DOHH2 (cell line): ENCODE data around the gene ARMC9.

ENCODE experiments used
- H3F3A ChIP-seq: fragments of 200-600 bp; sonication (generic), shearing (Covaris generic); 2 replicates; pipeline ENCODE4 v1.6.0; 2016; ENCODE audit warnings: antibody characterized with exemption, mild to moderate bottlenecking; ENCODE audit not compliant: control insufficient read depth, insufficient read depth
- H3K27ac ChIP-seq: fragments of 200-600 bp; sonication (generic); 2 replicates; pipeline ENCODE4 v1.5.1; 2014; ENCODE audit warnings: low read depth, mild to moderate bottlenecking, low read length, moderate library complexity
- H3K27me3 ChIP-seq: fragments of 200-600 bp; sonication (generic); 2 replicates; pipeline ENCODE4 v1.6.1; 2014; ENCODE audit warnings: mild to moderate bottlenecking, low read length, mixed read lengths; ENCODE audit not compliant: control insufficient read depth
- H3K36me3 ChIP-seq: fragments of 200-600 bp; sonication (generic); 2 replicates; pipeline ENCODE4 v1.6.1; 2014; ENCODE audit warnings: mild to moderate bottlenecking, low read length, moderate library complexity, mixed read lengths; ENCODE audit not compliant: control insufficient read depth
- H3K4me1 ChIP-seq: fragments of 200-600 bp; sonication (generic); 2 replicates; pipeline ENCODE4 v1.6.1; 2014; ENCODE audit warnings: mild to moderate bottlenecking, low read length, mixed read lengths; ENCODE audit not compliant: control insufficient read depth
- H3K4me2 ChIP-seq: fragments of 200-600 bp; sonication (generic); 2 replicates; pipeline ENCODE4 v1.6.0; 2014; ENCODE audit warnings: mild to moderate bottlenecking, low read length, moderate library complexity
- H3K4me3 ChIP-seq: fragments of 200-600 bp; sonication (generic); 2 replicates; pipeline ENCODE4 v1.5.1; 2014; ENCODE audit warnings: mild to moderate bottlenecking, low read length, mixed read lengths
- H3K79me2 ChIP-seq: fragments of 200-600 bp; sonication (generic); 2 replicates; pipeline ENCODE4 v1.6.1; 2014; ENCODE audit warnings: mild to moderate bottlenecking, low read length, mixed read lengths; ENCODE audit not compliant: control insufficient read depth
- H3K9me2 ChIP-seq: fragments of 200-600 bp; sonication (generic); replicated peaks from 2 replicates; pipeline ENCODE4 v1.6.1; 2014; ENCODE audit warnings: mild to moderate bottlenecking, low read length, mixed read lengths; ENCODE audit not compliant: control insufficient read depth
- H3K9me3 ChIP-seq: fragments of 200-600 bp; sonication (generic); 2 replicates; pipeline ENCODE4 v1.6.1; 2014; ENCODE audit warnings: antibody characterized with exemption, low read length, mixed read lengths; ENCODE audit not compliant: control insufficient read depth, insufficient read depth
- H4K20me1 ChIP-seq: fragments of 200-600 bp; sonication (generic); 2 replicates; pipeline ENCODE4 v1.6.0; 2014; ENCODE audit warnings: low read depth, mild to moderate bottlenecking, antibody characterized with exemption, low read length, moderate library complexity; ENCODE audit not compliant: control insufficient read depth, insufficient read depth
- EZH2phosphoT487 ChIP-seq: fragments of 200-600 bp; sonication (generic); IDR thresholded peaks from 2 replicates; pipeline ENCODE4 v1.6.1; 2017; ENCODE audit warnings: borderline replicate concordance, mild to moderate bottlenecking, antibody characterized with exemption, low read length, moderate library complexity, mixed read lengths
- TF ChIP-seq, protein P1 (sequence below): fragments of 200-600 bp; sonication (generic); IDR thresholded peaks from one replicate; pipeline ENCODE4 v1.5.1; 2014; ENCODE audit warnings: antibody characterized with exemption, mild to moderate bottlenecking, low read depth, low read length; ENCODE audit not compliant: poor library complexity, severe bottlenecking

Gene ARMC9

DNA sequence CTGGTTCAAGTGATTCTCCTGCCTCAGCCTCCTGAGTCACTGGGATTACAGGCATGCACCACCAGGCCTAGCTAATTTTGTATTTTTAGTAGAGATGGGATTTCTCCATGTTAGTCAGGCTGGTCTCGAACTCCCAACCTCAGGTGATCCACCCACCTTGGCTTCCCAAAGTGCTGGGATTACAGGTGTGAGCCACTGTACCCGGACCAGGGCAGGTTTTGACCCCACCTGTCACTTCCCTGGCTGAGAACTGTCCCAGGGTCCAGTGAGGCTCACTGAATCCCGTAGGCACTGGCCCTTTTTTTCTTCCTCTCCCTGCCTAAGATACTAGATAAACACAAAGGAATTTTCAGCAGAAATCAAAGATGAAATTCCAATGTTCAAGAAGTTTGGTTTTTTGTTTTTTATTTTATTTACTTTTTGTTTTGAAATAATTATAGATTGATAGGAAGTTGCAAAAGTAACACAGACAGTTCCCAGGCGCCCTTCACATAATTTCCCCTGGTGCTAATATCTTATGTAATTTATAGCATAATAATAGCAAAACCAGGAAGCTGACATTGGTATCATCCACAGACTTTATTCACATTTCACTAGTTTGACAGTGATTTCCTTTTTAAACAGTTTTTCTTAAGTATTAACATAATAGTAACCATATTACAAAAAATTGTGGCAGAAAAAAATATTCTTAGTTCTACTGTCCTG is 144.7 kb downstream of the ARMC9 start:
- H3F3A ChIP-seq: no peaks in the 10 kb centered on the region
- no peak for TF ChIP-seq EZH2phosphoT487
- TF ChIP-seq, protein P1, sequence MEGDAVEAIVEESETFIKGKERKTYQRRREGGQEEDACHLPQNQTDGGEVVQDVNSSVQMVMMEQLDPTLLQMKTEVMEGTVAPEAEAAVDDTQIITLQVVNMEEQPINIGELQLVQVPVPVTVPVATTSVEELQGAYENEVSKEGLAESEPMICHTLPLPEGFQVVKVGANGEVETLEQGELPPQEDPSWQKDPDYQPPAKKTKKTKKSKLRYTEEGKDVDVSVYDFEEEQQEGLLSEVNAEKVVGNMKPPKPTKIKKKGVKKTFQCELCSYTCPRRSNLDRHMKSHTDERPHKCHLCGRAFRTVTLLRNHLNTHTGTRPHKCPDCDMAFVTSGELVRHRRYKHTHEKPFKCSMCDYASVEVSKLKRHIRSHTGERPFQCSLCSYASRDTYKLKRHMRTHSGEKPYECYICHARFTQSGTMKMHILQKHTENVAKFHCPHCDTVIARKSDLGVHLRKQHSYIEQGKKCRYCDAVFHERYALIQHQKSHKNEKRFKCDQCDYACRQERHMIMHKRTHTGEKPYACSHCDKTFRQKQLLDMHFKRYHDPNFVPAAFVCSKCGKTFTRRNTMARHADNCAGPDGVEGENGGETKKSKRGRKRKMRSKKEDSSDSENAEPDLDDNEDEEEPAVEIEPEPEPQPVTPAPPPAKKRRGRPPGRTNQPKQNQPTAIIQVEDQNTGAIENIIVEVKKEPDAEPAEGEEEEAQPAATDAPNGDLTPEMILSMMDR: no peak
- H3K27me3 ChIP-seq: no peaks in the 10 kb centered on the region
- H3K4me1 ChIP-seq: peaks cover 15% of the 10 kb centered on the region
- H3K4me2 ChIP-seq: no peak overlapping the region
- no peaks in the 10 kb centered on the region for H3K36me3 ChIP-seq
- H3K79me2 ChIP-seq: no peaks in the 10 kb centered on the region
- no peak overlapping the region for H3K4me3 ChIP-seq
- no peaks in the 10 kb centered on the region for H3K9me3 ChIP-seq
- H3K27ac ChIP-seq: no peak overlapping the region
- no peaks in the 10 kb centered on the region for H4K20me1 ChIP-seq
- no peaks in the 10 kb centered on the region for H3K9me2 ChIP-seq

DNA sequence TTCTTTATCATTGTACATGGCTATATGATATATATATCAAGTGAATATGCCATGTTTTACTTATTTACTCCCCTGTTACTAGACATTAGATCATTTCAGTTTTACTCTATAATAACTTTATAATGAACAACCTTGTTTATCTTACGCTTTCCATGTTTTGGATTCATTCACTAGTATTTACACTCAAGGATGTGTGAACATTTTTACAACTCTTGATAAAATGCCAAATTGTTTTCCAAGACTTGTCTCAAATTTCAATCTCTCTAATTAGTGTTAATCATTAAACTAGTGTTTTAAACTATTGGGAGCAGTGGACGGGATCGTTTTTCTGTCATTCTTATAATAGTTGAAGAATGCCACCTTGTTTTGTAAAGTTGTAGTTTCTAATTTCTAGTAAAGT is 145.6 kb downstream of the ARMC9 start:
- H3K27me3 ChIP-seq: no peaks in the 10 kb centered on the region
- no peak overlapping the region for H3K27ac ChIP-seq
- H3K9me3 ChIP-seq: no peaks in the 10 kb centered on the region
- no peaks in the 10 kb centered on the region for H3K79me2 ChIP-seq
- peaks cover 15% of the 10 kb centered on the region for H3K4me1 ChIP-seq
- H4K20me1 ChIP-seq: no peaks in the 10 kb centered on the region
- no peak overlapping the region for H3K4me3 ChIP-seq
- H3F3A ChIP-seq: no peaks in the 10 kb centered on the region
- H3K36me3 ChIP-seq: no peaks in the 10 kb centered on the region
- no peaks in the 10 kb centered on the region for H3K9me2 ChIP-seq
- TF ChIP-seq, protein P1: no peak
- no peak for TF ChIP-seq EZH2phosphoT487
- no peak overlapping the region for H3K4me2 ChIP-seq

DNA sequence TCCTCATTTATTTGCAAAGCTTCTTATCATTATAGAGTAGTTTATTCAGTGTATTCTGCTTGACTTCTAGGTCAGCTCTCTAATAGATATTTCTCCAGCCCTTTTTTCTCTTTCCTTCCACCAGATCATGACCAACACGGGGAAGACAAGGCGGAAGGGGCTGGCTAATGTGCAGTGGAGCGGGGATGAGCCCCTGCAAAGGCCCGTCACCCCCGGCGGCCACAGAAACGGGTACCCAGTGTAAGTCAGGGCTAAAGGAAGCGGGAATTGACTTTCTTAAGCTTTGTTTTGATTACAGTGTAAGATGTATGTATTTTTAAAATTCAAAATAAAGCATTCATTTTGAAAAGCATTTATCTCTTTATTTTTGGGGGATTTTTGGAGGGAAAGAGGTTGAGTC is 146.4 kb downstream of the ARMC9 start:
- Histone ChIP-seq H3K9me3 (no peaks in the 10 kb centered on the region), H3K79me2 (no peaks in the 10 kb centered on the region), H3K4me2 (peak overlapping the region; percentile 35), H3K9me2 (no peaks in the 10 kb centered on the region), H4K20me1 (no peaks in the 10 kb centered on the region), H3K4me3 (no peak overlapping the region), H3K36me3 (no peaks in the 10 kb centered on the region), H3F3A (no peaks in the 10 kb centered on the region), H3K4me1 (peaks cover 15% of the 10 kb centered on the region), H3K27ac (no peak overlapping the region), H3K27me3 (no peaks in the 10 kb centered on the region)
- TF ChIP-seq, protein P1: no peak
- TF ChIP-seq EZH2phosphoT487: no peak

DNA sequence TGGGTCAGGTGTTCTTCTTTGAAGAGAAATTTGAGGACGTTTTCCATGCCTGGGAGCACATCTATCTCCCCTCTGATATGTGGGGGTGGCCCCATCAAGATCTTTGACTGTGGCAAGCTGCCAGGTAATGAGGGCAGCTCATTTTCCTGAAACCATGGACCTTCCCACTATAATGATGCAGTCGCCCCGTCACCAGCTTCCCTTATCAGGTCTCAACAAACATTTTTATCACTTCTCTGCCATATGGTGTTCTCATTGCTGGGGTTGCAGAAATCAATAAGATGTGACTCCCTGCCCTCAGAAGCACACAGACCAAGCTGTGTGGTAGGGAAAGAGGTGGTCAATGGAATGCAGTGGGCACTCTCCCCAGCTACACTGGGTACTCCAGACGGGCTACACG is 148.7 kb downstream of the ARMC9 start:
- Histone ChIP-seq H4K20me1 (no peaks in the 10 kb centered on the region), H3K27me3 (no peaks in the 10 kb centered on the region), H3K79me2 (no peaks in the 10 kb centered on the region), H3K4me2 (no peak overlapping the region), H3K36me3 (no peaks in the 10 kb centered on the region), H3F3A (no peaks in the 10 kb centered on the region), H3K27ac (no peak overlapping the region), H3K9me2 (no peaks in the 10 kb centered on the region), H3K9me3 (no peaks in the 10 kb centered on the region), H3K4me3 (no peak overlapping the region), H3K4me1 (peaks cover 15% of the 10 kb centered on the region)
- no peak for TF ChIP-seq EZH2phosphoT487
- TF ChIP-seq, protein P1: no peak
